Ovary (tissue), 9 donors: ENCODE data around the gene RNPEPL1. TPM values are rescaled to one million over a fixed set of nuclear protein-coding genes. Genes with fewer than 3 reads are reported as not detected.

ENCODE experiments used
- DNase-seq, 5 donors: peaks; one replicate each; pipeline ENCODE4 v3.0.0-alpha.2; 2019 to 2020
- H3K27ac ChIP-seq, 2 donors: fragments of 200-600 bp; one replicate each; pipeline versions ENCODE4 v1.5.1 to v1.8.0; 2019 to 2022
- H3K27me3 ChIP-seq: fragments of 200-600 bp; one replicate; pipeline ENCODE4 v1.8.0; 2022
- H3K36me3 ChIP-seq: fragments of 200-600 bp; sonication (generic); one replicate; pipeline ENCODE4 v1.5.1; 2019
- H3K4me1 ChIP-seq: one replicate; pipeline ENCODE4 v1.8.1; 2013; ENCODE audit warnings: mild to moderate bottlenecking, moderate library complexity; ENCODE audit not compliant: insufficient read depth
- H3K4me3 ChIP-seq: fragments of 200-600 bp; sonication (generic); one replicate; pipeline ENCODE4 v1.5.1; 2017
- H3K9me3 ChIP-seq, 2 donors: fragments of 200-600 bp in 1 of 2; sonication (generic) in 1 of 2; one replicate each; pipeline versions ENCODE4 v1.5.1 to v1.8.1; 2013 to 2019; ENCODE audit warnings: mild to moderate bottlenecking in 1 of 2, moderate library complexity in 1 of 2
- EP300 ChIP-seq: sonication (generic); formaldehyde crosslinking; IDR thresholded peaks from one replicate; pipeline ENCODE4 v1.6.1; 2017; ENCODE audit warnings: antibody characterized with exemption
- POLR2A ChIP-seq: fragments of 450-650 bp; IDR thresholded peaks from one replicate; pipeline ENCODE4 v1.6.1; 2017; ENCODE audit warnings: antibody characterized with exemption, mild to moderate bottlenecking, moderate library complexity
- WGBS, 3 donors: extraction: QIAGEN DNeasy Blood & Tissue Kit in 1 of 3; methylation state at CpG; one replicate each; pipeline versions ENCODE4 v1.1.5 to v1.1.7; 2013 to 2017; 5-methylcytosine and 5-hydroxymethylcytosine counted together
- intact Hi-C, 4 donors: fragments of 100-400 bp; cut with DNase I; formaldehyde crosslinking; loops; one replicate each; pipeline versions ENCODE4 v1.11.0 to v1.15.1; 2022 to 2023
- polyA plus RNA-seq, 2 donors: library from polyadenylated mRNA; stranded (reverse); fragments of 200-250 nt in 1 of 2; fragments of 350-450 nt in 1 of 2; fragmentation: Illumina TruSeq in 1 of 2; extraction: RNeasy Lipid Tissue Mini Kit (QIAGEN cat#74804) in 1 of 2; gene quantifications; one replicate each; pipeline ENCODE4 v1.2.3, GENCODE V29; 2013 to 2014
- total RNA-seq, 7 donors: library from RNA; depleted of rRNA in 2 of 7; stranded (reverse); fragments of >200 nt in 2 of 7; fragmentation: NEBNext Ultra II Directional in 3 of 7; extraction: Animal tissue kit (Norgen Biotek cat#: 25700) in 3 of 7; gene quantifications; one replicate each; pipeline versions ENCODE4 v1.1.0 to v1.2.4, GENCODE V29; 2016 to 2023
- TF ChIP-seq, protein P1 (sequence below), 3 donors: fragments of 450-650 bp in 2 of 3; fragments of 200-600 bp in 1 of 3; IDR thresholded peaks; one replicate each; pipeline versions ENCODE4 v1.5.1 to v1.8.0; 2016 to 2022; ENCODE audit warnings: antibody characterized with exemption in 3 of 3, mild to moderate bottlenecking in 1 of 3
- donor health status: DM: no; HTN: no; CAD: no; lungs with moderate emphysema.
- donor health status: DM: no; HTN: no; CAD: no.
- donor health status: Bipolar disorder and iron deficiency.
- donor health status: DM: yes; HTN: yes; CAD: no.
- donor health status: DM: no; HTN: no; CAD: no.
- donor health status: DM: yes; HTN: yes; CAD: no.

Gene RNPEPL1
- total and polyA plus RNA-seq, 9 donors: 3.5 to 27.3 (median 23.2) TPM

GRCh38 chr2:240572141-240573031 lies 4.1 kb downstream of the RNPEPL1 start:
- intact Hi-C loops: no loop called here
- Histone ChIP-seq H3K4me3 (no peak overlapping the region), H3K27ac (no peak overlapping the region), H3K4me1 (peaks cover 11% of the 10 kb centered on the region), H3K36me3 (no peaks in the 10 kb centered on the region), H3K9me3 (no peaks in the 10 kb centered on the region), H3K27me3 (no peaks in the 10 kb centered on the region)
- peak in 4 of 5 donors; percentile 16 to 36 (median 28) for DNase-seq
- 81 to 85% (median 84%) methylated on average over 30 of the region's 30 CpGs for WGBS, 3 donors
- TF ChIP-seq, protein P1, sequence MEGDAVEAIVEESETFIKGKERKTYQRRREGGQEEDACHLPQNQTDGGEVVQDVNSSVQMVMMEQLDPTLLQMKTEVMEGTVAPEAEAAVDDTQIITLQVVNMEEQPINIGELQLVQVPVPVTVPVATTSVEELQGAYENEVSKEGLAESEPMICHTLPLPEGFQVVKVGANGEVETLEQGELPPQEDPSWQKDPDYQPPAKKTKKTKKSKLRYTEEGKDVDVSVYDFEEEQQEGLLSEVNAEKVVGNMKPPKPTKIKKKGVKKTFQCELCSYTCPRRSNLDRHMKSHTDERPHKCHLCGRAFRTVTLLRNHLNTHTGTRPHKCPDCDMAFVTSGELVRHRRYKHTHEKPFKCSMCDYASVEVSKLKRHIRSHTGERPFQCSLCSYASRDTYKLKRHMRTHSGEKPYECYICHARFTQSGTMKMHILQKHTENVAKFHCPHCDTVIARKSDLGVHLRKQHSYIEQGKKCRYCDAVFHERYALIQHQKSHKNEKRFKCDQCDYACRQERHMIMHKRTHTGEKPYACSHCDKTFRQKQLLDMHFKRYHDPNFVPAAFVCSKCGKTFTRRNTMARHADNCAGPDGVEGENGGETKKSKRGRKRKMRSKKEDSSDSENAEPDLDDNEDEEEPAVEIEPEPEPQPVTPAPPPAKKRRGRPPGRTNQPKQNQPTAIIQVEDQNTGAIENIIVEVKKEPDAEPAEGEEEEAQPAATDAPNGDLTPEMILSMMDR (IDR thresholded peaks at IDR 0.05): no peak
- TF ChIP-seq POLR2A (no peak), EP300 (no peak)

DNA sequence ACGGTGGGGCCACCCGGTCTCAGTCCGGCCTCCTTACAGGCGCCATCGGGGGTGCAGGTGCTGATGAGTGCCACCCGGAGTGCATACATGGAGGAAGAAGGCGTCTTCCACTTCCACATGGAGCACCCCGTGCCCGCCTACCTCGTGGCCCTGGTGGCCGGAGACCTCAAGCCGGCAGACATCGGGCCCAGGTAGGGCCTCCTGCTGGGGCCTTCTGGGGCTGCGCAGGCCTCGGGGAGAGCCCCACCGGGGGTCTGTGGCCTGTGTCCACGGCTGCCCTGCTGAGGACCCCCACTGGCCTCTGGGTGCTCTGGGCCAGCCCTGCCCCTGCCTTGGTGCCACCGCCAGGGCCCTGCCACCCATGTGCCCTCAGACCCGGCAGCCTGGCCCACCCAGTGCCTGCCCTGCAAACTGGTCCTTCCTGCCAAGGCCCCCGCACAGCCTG lies 4.8 kb downstream of the RNPEPL1 start:
- Histone ChIP-seq H3K4me1 (peaks cover 7% of the 10 kb centered on the region), H3K9me3 (no peaks in the 10 kb centered on the region), H3K36me3 (no peaks in the 10 kb centered on the region), H3K27ac (no peak overlapping the region), H3K27me3 (no peaks in the 10 kb centered on the region), H3K4me3 (no peak overlapping the region)
- intact Hi-C loops: no loop called here
- WGBS, 3 donors: 87 to 88% (median 87%) methylated on average over 17 to 20 of the region's 20 CpGs
- DNase-seq: peak in 3 of 5 donors; percentile 19 to 35 (median 20)
- TF ChIP-seq, protein P1 (IDR thresholded peaks at IDR 0.05): no peak
- TF ChIP-seq POLR2A (no peak), EP300 (no peak)

GRCh38 chr2:240573516-240574385 lies 5.5 kb downstream of the RNPEPL1 start:
- peak in 3 of 5 donors; percentile 19 to 32 (median 24) for DNase-seq
- intact Hi-C loops: no loop called here
- Histone ChIP-seq H3K36me3 (no peaks in the 10 kb centered on the region), H3K27me3 (no peaks in the 10 kb centered on the region), H3K4me3 (no peak overlapping the region), H3K27ac (no peak overlapping the region), H3K4me1 (peaks cover 7% of the 10 kb centered on the region), H3K9me3 (no peaks in the 10 kb centered on the region)
- TF ChIP-seq EP300: no peak
- TF ChIP-seq, protein P1 (IDR thresholded peaks at IDR 0.05): no peak
- TF ChIP-seq POLR2A: no peak
- WGBS, 3 donors: 83 to 91% (median 84%) methylated on average over 36 to 37 of the region's 37 CpGs

GRCh38 chr2:240574386-240575100 lies 6.3 kb downstream of the RNPEPL1 start:
- intact Hi-C loops: no loop called here
- 75 to 82% (median 78%) methylated on average over 20 to 21 of the region's 21 CpGs for WGBS, 3 donors
- Histone ChIP-seq H3K36me3 (no peaks in the 10 kb centered on the region), H3K27me3 (no peaks in the 10 kb centered on the region), H3K4me3 (no peak overlapping the region), H3K4me1 (peaks cover 2% of the 10 kb centered on the region), H3K9me3 (no peaks in the 10 kb centered on the region), H3K27ac (no peak overlapping the region)
- peak in 2 of 5 donors; percentile 46 to 47 for DNase-seq
- TF ChIP-seq POLR2A: no peak
- TF ChIP-seq, protein P1 (IDR thresholded peaks at IDR 0.05): no peak
- TF ChIP-seq EP300: no peak
